NCI-H2171 treated with DMSO at 0.1 percent for 48 hours (cell line): ENCODE results near the gene XPR1.
A peak's percentile ranks its signal among the peaks of the same experiment; 100 is the strongest.
"Not testable (repeated sequence)": the region's sequence is repeated elsewhere in the genome, so short reads cannot be mapped to it uniquely, and the experiment has no call there.

Source experiments
- DNase-seq: peaks from one replicate; lab custom pipeline; 2025; lab: John Stamatoyannopoulos, UW

The XPR1 gene

DNA sequence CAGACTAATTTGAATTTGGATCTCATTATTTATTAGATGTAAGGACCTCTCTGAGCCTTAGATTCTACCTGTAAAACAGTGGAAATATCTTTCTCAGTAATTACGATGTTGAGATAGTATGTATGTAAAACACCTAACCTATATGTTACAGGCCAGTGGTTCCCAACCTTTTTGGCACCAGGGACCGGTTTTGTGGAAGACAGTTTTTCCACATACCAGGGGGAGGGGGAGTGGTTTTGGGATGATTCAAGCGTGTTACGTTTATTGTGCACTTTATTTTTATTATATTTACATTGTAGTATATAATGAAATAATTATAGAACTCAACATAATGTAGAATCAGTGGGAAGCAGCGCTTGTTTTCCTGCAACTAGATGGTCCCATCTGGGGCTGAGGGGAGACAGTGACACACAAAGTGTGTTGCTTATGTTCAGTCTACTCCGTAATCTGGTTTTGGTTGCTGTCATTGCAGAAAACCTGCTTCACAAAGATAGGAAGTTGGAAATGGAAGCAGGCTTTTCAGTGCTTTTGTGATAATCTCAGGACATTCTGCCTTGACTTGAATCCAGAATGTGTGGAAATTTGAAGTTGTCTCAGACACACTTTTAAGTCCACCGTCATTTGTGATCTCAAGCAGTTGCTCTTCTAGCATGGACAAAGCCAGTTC, 12.8 kb downstream of the XPR1 start:
- no peak for DNase-seq

DNA sequence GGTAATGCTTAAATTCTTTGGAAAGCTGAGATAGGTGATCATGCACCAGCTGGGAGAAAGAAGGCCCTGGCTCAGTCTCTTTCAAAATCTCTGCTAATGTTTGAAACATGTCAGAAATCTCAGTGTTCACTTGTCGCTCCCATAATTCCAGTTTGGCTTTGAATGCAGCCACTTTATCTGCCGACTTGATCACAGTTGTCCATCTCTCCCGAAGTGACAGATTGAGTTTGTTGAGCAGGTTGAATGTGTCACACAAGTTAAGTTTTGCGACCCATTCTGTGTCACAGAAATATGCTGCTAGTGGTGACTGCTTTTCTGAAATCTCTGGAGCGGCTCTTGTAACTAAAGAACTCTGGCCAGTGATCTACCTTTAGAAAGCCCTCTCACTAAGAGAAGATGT, 13.4 kb downstream of the XPR1 start:
- not testable (repeated sequence) for DNase-seq

DNA sequence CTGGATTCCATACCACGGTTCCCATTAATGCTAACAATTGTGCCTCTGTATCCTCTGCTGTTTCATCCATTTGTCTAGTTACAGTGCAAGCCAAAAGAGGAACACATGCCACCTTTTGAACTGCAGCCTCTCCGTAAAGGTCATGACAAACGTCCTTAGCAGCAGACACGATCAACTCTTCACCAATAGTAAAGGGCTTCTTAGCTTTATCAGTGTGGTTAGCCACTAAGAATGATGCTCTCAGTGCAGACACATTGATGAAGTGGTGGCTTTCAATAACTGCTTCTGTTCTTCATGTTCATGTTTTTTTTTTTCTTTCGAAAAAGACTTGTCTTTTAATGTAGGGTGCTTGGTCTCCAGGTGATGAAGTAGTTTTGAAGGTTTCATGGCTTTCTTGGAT, 14.3 kb downstream of the XPR1 start:
- DNase-seq: no peak

DNA sequence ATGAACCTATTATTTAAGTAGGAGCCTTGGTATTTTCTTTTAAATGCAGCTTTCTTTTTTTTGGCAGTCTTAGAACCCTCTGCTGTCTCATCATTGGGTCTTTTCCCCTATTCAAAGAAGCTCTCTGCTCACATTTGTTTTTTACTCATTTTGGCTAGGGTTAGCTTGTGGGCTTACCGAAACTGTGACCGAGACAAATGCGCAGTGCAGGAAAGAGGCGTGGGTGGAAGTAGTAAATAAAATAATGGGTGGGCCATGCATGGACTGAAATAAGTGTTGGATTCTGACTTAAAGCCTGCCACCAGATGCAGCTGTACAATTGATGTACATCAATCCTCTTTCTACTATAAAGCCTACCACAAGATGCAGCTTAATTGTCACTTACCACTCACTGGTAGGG, 14.7 kb downstream of the XPR1 start:
- DNase-seq: no peak

DNA sequence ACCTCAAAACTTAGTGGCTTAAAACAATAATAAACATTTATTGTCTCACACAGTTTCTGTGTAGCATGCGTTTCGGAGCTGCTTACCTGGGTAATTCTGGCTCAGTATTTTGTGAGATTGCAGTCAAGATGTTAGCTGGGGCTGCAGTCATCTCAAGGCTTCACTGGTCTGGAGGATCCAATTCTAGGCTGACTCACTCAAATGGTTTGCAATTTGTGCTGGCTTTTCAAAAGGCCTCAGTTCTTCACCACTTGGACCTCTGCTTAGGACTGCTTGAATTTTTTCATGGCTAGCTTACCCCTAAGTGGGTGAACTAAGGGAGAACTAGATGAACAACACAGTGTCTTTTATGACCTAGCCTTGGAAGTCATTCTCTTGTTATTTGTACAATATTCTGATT, 21.0 kb downstream of the XPR1 start:
- DNase-seq: no peak

DNA sequence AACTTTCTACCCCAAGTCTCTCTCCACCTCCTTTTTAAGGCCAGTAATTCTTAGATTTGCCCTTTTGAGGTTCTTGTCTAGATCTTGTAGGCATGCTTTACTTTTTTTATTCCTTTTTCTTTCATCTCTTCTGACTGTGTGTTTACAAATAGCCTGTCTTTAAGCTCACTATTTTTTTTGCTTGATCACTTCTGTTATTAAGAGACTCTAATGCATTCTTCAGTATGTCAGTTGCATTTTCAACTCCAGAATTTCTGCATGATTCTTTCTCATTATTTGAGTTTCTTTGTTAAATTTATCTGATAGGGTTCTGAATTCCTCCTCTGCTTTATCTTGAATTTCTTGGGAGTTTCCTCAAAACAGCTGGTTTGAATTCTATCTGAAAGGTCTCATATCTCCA, 30.9 kb downstream of the XPR1 start:
- DNase-seq: no peak

DNA sequence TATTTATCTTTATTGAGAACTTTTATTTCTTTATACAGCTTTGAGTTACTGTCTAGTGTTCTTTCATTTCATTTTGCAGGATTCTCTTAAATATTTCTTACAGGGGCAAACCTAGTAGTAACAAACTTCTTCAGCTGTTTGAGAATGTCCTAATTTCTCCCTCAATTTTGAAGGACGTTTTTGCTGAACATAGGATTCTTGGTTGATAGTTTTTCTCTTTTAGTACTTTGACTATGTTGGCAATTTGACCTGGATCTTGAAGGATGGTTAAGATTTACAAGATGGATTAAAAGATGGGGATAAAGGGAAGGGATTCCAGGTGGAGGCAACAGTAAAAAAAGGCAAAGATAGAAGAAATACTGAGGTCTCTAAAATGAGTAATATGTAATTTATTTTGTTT, 38.9 kb downstream of the XPR1 start:
- DNase-seq: no peak

DNA sequence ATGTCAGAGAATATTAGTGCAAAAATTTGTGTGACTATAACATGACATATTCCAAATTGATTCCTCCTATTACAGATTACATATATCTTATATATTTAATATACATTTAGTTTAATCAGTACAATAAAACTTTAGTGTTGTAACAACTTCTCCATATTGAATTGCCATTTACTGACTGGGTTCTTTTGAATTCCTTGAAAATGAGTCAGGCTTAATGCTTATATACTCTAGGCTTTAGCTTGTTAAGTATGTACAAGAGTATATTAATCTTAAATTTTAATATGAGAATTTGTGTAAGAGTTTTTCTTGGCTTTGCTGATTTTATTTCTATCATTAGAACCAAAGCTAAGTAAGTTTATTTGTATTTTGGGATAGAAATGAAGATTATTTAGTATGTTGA, 40.3 kb downstream of the XPR1 start:
- DNase-seq: no peak

DNA sequence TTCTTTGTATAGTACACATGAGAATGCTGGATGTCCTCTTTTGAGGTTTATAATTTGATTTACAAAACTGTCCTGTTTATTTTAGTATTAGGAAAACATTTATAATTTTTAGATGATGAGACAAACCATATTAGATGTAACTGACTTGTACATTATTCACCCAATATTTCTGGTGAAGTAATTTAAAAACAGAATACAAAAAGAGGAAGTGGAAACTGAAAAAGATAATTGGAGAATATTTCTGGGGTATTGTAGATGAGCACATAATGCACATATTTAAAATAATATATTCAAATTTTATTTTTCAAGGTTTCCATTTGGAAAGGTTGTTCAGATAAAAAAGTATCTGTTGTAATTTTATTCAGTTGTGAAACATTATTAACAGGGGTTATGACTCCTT, 40.7 kb downstream of the XPR1 start:
- no peak for DNase-seq

DNA sequence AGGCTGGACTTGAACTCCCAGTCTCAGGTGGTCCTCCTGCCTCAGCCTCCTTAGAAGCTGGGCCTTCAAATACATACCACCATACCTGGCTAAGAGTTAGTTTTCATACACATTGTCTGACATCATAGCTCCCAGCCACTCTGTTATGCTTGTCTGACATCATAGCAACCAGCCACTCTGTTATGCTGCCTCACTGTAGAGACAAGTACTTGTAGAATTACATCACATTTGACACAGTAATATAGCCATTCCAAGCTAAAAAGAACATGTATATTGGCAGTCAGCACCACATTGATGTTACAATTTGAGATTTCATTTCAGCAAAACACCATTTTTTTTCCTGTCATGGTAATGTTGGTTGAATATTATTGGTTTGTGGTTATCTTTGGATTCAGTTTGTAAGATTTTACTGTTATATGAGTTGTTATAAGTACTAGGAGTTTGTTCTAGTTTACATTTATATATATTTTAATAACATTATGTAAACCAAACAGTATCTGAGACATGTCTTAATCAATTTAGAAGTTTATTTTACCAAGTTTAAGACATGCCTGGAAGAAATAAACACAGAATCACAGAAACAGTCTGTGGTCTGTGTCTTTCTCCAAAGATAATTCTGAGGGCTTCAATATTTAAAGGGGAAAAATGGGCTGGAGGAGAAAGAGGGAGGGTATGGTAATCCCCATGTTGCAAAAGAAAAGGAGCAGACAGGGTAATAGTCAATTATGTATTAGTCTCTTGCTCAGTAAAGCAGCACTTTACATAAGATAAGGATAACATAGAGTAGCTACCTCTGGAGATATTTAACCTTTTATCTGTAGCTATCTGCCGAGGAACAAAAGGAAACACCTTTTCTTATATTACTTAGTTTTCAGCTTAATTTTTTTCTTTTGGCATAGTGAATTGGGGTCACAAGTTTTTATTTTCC, 43.0 kb downstream of the XPR1 start:
- no peak for DNase-seq

DNA sequence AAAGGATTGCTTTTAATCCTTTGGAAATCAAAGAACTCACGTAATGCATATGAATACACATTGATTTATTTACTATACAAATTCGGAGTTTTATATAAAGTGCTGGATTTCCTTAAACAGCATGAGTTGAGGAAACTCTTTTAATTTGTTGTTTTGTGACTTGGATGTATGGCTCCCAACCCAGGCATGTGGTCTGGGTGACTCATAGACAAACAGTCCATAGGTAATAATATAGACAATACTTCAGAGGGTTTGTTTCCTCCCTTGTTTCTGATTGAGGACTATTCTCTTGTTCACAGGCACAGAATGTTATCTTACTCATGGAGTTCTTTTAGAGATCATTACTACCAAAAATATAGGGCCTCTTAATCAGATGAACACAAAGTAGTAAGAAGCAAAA, 43.8 kb downstream of the XPR1 start:
- DNase-seq: no peak

DNA sequence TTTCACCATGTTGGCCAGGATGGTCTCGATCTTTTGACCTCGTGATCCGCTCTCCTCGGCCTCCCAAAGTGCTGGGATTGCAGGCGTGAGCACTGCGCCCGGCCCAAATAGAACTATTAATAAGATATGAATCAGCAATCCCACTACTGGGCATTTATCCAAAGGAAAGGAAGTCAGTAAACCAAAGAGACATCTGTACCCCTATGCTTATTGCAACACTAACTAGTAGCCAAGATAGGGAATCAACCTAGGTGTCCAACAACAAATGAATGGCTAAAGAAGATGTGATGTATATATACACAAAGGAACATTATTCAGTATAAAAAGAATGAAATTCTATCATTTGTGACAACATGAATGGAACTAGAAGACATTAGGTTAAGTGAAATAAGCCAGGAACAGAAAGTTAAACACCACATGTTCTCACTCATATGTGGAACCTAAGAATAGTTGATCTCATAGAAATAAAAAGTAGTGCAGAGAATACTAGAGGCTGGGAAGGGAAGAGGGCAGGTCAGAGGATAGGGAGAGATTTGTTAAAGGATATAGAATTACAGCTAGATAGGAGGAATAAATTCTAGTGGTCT, 48.8 kb downstream of the XPR1 start:
- DNase-seq: no peak

DNA sequence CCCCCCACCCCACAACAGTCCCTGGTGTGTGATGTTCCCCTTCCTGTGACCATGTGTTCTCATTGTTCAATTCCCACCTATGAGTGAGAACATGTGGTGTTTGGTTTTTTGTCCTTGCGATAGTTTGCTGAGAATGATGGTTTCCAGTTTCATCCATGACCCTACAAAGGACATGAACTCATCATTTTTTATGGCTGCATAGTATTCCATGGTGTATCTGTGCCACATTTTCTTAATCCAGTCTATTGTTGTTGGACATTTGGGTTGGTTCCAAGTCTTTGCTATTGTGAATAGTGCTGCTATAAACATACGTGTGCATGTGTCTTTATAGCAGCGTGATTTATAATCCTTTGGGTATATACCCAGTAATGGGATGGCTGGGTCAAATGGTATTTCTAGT, 51.3 kb downstream of the XPR1 start:
- not testable (repeated sequence) for DNase-seq

DNA sequence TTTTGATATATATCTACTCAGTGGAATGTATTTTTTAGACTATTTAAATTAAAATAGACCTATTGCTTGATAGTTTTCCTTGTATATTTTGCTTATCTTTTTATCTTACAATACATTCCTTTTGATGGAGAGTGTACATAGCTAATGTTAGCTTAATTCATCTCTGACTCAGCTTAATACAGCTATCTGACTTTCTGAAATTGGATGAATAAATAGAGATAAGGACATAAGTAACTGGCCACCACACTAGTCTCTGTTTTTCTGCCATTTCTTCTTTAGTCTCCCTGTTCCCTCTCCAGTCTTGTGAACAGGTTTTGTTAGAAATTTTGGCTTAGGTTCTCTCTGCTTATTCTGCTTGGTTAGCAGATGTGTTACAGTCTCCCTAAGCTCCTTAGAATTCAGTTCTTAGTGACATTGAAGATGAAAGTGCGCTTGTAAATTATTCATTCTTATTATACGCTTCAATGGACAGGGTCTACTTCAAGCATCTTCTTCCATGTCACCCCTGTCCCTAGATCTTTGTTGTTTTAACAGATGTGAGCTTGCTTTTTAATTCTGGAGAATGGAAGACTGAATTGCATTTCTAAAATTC, 59.6 kb downstream of the XPR1 start:
- peak; percentile 18 for DNase-seq

DNA sequence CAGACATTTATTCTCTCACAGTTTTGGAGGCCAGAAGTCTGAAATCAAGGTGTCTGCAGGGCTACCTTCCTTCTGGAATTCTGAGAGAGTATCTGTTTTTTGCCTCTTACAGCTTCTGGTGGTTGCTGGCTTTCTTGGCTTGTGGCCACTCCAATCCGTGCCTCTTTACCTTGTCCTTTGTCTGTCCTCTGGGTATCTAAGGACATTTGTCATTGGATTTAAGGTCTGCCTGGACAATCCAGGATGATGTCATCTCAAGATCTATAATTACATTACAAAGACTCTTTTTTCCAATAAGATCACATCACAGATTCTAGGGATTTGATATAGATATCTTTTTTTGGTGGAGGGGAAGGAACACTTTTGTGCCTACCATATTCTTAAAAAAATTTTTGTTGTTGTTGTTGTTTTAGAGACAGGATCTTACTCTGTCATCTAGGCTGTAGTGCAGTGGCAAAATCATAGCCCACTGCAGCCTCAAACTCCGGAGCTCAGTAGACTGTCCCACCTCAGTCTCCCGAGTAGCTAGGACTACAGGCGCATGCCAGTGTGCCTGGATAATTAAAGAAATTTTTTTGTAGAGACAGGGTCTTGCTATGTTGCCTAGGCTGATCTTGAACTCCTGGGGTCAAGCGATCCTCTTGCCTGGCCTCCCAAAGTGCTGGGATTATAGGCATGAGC, 61.9 kb downstream of the XPR1 start:
- DNase-seq: no peak

DNA sequence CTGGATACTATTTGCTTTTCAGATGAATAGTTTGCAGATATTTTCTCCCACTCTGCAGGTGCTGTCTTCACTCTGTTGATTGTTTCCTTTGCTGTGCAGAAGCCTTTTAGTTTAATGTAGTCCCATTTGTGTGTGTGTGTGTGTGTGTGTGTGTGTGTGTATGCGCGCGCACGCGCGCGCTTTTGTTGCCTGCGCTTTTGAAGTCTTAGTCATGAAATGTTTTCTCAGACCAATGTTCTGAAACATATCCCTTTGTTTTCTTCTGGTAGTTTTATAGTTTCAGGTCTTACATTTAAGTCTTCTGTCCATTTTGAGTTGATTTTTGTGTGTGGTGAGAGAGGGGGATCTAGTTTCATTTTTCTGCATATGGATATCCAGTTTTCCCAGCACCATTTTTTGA, 63.5 kb downstream of the XPR1 start:
- DNase-seq: no peak

DNA sequence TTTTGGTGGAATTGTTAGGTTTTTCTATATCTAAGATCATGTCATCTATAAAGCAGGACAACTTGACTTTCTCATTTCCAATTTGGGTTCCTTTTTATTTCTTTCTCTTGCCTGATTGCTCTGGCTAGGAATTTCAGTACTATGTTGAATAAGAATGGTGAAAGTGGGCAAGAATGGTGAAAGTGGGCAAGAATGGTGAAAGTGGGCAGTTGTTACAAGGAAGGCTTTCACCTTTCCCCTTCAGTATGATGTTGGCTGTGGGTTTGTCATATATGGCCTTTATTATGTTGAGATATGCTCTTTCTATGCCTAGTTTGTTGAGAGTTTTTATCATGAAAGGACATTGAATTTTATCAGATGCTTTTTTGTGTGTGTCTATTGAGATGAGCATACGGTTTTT, 64.5 kb downstream of the XPR1 start:
- DNase-seq: no peak

DNA sequence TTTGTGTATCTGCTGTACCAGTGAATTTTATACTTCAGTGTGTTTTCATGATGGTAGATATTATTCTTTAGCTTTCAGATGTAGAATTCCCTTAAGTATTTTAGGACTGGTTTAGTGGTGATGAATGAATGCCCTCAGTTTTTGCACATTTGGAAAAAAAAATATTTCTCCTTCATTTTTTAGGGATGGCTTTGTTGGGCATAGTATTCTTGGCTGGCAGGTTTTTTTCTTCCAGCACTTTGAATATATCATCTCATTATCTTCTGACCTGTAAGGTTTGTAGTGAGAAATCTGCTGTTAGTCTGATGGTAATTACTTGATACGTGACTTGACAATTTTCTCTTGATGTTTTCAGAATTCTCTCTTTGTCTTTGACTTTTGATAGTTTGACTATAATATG, 66.8 kb downstream of the XPR1 start:
- DNase-seq: no peak

DNA sequence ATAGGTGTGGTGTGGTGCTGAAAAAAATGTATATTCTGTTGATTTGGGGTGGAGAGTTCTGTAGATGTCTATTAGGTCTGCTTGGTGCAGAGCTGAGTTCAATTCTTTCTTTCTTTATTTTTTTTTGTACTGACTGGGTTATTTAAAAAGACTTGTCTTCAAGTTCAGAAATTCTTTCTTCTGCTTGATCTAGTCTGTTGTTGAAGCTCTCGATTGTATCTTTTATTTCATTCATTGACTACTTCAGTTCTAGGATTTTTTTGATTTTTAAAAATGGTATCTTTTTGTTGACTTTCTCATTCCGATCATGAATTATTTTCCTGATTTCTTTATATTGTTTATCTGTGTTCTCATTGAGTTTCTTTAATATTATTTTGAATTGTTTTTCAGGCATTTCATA, 70.6 kb downstream of the XPR1 start:
- not testable (repeated sequence) for DNase-seq

DNA sequence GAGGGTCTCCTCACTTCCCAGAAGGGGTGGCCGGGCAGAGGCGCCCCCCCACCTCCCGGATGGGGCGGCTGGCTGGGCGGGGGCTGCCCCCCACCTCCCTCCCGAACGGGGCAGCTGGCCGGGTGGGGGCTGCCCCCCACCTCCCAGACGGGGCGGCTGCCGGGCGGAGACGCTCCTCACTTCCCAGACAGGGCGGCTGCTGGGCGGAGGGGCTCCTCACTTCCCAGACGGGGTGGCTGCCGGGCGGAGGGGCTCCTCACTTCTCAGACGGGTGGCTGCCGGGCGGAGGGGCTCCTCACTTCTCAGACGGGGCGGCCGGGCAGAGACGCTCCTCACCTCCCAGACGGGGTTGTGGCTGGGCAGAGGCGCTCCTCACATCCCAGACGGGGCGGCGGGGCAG, 78.9 kb downstream of the XPR1 start:
- not testable (repeated sequence) for DNase-seq

DNA sequence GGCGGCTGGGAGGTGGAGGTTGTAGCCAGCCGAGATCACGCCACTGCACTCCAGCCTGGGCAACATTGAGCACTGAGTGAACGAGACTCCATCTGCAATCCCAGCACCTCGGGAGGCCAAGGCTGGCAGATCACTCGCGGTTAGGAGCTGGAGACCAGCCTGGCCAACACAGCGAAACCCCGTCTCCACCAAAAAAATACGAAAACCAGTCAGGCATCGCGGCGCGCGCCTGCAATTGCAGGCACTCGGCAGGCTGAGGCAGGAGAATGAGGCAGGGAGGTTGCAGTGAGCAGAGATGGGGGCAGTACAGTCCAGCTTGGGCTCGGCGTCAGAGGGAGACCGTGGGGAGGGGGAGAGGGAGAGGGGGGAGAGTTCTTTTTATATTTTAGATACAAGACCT, 79.4 kb downstream of the XPR1 start:
- DNase-seq: not testable (repeated sequence)

DNA sequence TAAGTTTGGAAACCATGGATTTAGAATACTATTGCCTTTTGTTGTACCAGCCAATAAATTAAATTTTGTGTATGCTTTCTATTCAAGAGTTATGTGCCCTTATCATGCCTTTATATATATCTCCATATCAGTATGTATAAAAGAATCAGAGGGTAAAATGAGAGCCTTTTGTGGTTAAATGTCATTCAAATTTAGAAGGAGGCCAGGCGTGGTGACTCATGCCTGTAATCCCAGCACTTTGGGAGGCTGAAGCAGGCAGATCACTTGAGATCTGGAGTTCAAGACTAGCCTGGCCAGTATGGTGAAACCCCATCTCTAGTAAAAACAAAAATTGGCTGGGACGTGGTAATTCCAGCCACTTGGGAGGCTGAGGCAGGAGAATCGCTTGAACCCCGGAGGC, 88.9 kb downstream of the XPR1 start:
- no peak for DNase-seq
